Measurements from ENCODE around the gene PPP1R10.
"Not testable (repeated sequence)": the region's sequence is repeated elsewhere in the genome, so short reads cannot be mapped to it uniquely, and the experiment has no call there.

Gene PPP1R10

DNA sequence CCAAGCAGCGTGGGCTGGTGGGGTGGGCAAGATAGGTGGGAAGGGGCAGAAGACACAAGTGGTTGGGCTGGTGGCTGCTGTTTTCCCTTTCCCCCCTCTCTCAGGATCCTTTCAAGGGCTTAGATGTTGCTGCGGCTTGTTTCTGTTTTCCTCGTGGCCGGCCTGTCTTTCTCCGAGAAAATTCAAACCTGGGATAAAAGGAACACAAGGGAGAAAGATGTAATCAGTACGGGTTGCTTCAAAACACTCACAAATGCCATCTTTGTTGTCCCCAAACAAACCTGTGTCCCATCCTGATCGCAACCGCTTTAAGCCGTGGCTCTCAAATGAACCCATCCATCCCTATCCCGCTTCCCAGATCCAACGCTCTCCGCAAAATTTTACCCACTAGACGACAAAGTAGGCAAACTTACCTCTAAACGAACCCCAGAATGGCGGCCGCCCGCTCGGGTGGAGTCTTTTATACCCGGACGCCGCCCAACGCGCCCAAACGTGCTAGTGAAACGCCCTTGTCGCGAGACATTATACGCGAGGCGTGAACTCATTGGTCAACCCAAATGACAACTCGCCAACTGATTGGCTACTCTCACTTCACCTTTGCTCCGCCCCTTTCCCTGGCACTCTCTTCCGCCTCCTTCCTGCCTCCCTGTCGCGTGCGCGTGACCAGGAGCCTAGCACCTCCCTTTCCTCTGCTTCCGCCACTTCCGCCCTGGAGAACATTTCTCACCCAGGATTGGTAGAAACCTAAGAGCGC lies at the start of gene PPP1R10:
PPP1R10 (minus strand) TSS at position 433 of the 754 bp plus-strand sequence. CDS start 7,299 bp downstream, outside the sequence.
- DNase-seq, result peak; percentile 99

DNA sequence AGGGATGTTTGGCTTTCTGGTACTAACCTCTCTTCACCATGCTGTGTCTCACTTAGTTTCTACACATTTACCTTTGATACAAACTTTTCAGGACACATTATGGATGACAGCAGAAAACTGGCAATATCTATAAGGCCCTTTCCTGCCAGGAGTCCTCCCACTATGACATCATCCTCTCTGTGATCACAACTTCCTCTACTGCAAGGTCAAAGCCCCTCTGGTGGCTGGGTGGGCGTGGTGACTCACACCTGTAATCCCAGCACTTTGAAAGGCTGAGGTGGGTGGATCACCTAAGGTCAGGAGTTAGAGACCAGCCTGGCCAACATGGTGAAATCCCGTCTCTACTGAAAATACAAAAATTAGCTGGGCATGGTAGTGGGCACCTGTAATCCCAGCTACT lies 49.3 kb upstream of the PPP1R10 start:
- not testable (repeated sequence) for DNase-seq

DNA sequence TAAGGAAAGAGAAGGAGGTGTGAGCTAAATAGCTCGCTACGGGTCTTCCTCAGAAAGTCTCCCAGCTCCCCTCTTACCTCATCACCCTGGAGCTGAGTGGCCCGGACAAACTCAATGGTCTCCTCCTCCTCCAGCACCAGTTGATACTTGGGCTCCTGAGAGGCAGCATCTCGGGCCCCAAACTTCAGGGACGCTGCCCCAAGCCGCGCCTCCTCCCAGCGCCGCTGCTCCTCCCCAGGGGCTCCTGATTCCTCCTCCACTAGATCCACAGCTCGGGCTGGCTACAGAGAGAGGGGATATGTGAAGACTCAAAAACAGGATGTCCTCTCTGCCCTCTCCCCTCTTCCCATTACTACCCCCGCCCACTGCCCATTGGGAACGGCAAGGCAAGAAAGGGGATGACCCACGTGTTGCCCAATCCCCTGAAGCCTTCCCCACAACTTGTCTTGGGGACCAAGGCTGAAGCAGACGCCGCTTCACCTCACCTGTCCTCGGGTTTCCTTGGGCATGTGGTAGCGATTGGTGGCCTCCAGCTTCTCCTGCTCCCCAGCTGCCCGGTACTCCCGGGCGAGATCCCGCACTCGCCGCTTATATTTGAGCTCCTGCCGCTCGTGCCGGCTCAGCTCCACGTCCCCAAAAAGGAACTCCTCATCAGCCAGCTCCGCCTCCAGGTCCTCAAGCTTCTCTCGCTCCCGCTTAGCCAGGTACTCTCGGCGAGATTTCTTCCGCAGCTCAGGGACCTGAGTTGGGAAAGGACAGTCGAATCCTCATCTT lies 48.1 kb upstream of the PPP1R10 start:
- no peak for DNase-seq

DNA sequence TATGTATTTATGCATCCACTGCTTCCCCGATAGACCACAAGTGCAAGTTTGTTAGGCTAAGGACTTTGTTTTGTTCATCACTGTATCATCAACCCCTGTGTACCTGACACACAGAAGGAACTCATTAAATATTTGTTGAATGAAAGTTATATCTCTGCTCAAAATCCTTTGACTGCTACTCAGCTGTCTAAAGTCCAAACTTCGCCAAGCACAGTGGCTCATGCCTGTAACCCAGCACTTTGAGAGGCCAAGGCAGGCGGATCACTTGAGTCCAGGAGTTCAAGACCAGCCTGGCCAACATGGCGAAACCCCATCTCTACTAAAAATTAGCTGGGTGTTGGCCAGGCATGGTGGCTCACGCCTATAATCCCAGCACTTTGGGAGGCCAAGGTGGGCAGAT lies 40.9 kb upstream of the PPP1R10 start:
- DNase-seq, result not testable (repeated sequence)

DNA sequence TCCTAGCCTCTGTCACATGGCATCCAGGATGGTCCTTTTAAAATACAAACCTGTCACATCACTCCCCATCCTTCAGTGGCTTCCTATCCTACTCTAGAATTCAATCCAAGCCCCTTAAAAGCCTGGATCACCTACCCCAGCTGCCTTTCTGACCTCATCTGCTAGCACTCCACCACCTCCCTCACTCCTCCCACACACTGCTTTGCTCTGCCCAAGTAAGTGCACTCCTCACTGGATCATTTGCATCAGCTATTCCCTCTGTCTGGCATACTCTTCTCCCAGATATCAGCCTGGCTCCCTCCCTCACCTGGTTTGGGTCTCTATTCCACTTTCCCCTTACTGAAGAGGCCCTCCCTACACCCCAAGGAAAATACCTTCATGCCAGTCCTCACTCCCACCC lies 40.4 kb upstream of the PPP1R10 start:
- no peak for DNase-seq

DNA sequence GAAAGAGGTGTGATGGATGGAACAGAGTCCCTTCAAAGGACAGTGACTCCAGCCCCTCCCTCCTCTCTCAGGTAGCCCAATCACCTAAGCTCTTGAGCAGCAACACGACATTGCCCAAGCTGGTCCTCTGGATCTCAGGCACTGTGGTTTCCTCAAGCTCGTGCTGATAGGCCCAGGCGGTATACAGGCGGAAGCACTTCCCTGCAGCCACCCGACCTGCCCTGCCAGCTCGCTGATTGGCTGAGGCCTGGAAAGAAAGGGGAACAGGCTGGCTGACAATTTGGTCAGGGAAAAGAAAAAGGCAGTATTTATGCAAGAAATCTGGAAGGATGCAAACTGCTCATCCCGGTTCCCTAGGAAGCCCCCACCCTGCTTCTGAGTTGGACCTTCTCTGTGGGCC lies 39.5 kb upstream of the PPP1R10 start:
- no peak for DNase-seq

DNA sequence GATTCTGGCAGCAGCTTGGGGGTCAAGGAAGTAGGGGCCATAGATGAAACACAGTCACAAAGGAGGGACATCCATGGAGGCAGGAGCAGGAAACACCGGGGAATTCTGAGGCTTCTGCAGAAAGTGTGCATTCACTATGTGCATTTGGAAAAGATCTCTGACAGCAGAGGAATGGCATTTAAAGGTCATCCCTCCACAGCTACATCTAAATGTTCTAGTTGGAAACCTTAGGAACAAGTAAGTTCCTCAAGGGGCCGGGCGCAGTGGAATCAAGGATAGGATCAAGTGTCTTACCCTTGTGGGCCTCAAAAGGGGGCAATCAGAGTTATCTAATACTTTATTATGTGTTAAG lies 38.7 kb upstream of the PPP1R10 start:
- no peak for DNase-seq

DNA sequence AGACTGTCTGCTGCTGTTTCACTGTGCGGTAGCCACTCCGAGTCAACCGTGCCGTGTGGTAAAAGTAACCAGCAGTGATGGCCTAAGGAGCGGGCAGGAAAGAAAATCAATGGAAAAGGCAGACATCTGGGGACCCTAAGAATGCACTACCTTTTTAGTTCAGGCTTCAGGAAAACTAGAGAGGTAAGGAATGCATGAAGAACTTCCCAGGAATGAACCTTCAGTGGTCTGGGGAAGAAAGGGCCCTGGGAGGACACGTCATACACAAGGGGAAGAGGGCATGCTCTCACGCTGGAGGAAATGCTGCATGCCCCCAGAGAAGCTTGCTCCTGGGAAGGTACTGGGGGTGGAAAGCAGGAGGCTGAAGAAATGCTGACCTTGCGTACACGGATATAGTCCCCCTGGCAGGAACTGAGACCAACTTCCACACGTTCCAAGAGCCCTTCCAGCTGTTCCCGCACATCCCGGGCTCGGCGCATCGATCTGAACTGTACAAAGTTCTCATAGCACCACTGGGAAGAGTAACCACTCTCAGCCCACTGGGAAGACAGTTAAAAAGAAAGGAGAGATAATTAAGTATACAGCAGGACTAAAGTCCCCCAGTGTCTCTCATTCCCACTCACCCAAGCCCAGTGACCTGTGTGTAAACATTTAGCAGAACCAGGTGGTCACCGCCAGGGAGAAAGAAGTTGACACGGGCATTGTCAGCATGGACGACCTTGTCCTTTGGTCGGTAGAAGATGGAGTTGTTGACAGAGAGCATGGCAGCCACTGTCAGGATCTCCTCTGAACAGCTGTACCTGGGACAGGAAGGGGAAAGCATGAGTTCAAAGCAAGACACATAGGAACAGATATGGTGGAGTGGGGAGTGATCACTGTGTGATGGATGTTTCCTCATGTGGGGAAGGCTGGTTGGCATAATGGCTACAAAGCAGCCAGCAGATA lies 38.0 kb upstream of the PPP1R10 start:
- DNase-seq, result no peak

DNA sequence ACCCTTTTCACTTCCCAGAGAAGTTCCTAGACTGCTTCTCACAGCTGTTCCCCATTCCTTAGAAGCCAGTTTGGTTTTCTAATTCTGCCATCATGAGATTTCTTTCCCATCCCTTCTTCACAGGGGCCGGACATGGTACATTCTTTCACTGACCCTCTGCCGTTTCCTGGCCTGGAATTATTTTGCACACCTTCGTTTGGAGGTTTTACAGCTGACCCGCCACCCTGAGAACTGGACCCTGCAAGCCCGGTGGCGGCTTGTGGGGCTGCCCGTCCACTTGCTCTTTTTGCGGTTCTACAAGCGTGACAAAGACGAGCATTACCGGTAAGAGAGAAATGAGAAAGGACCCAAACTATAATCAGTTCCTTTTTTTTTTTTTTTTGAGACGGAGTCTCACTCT lies 34.1 kb upstream of the PPP1R10 start:
- DNase-seq, result no peak

DNA sequence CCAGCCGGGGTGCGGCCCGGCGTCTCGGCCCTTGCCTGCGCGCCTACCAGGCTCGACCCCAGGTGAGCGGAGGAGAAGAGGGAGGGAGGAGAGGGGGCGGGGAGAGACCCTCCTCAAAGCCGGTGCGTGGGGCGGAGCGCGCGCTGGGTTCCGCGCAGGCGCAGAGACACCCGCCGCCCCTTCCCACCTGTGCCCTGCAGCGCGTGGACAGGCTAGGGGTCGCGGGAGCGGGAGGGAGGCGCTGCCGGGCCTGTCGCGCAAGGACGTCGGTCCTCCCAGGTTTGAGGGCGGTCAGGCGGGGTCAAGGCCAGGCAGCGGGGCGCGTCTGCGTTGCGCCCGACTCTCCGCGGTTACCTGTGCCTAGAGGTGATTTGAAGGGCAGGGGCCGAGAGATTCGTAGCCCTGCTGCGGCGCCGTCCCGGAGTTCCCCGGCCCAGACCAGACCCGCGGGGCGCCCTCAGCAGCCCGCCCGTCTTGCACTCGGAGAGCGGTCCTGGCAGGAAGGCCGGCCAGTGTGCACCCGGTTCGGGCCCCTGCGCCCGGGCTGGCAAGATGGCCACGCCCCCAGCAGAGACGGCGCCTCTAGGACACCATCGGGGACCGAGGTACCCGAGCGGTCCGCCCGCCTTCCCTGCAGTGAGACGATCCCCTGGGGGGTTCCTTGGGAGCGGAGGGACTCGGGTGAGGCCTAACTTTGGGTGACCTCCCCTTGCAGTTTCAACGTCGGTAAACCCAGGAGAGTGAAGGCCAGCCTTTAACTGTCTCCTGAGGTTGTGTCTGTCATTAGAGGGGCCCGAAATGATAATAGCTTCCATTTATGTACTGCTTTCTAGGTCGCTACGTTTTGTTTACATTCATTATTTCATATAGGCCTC lies 30.4 kb upstream of the PPP1R10 start:
- DNase-seq, result no peak

DNA sequence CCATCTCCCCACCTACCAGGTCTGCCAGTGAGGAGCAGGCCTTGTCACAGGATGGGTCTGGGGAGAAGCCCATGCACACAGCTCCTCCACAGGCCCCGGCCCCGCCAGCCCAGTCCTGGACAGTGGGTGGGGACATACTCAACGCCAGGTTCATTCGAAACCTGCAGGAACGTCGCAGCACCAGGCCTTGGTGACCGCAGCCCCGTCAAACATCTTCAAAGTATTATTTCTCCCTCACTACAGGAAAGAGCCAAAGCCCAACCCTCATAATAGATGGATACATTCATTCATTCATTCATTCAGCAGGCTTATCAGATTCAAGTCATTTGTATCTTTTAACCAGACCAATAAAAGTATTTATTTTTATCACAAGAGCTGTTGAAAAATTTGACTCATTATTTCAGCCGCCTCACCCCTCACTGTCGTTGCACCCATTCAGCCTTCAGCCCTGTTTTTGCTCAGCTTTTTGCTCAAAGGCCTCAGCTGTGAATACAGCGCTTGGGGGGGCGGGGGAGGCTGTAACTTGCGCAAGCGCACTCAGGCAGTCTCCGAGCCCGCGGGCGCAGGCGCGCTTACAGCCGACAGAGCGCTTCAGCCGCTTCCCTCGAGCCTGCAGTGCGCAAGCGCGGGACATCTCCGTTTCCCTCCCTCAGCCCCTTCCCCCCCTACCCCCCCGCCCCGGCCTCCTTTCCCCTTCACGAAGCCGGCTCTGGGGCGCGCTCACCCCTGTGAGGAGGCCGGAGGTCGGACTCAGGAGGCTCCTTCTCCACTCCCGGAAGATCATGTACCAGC lies 29.6 kb upstream of the PPP1R10 start, which contains the start of gene C6orf136:
C6orf136 (plus strand) TSS at position 684 of the 792 bp plus-strand sequence; CDS start at position 783, 99 bp downstream.
- DNase-seq, result peak; percentile 51

DNA sequence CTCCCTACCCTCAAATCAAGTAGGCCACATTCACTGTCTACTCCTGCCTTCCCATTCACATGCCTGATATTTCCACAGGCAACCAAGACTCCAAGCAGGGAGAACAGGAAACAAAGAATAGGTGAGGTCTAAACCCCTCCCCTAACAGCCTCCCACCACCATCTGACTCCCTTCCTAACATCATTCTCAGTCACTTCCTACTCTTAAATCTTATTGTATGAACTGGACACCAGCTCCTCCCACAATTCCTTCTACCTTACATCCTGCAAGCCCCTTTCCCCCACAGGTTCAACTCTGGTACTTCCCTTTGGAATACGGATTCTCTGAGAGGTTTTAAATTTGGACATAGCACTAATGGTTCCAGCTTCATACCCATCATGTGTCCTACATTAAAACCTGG lies 28.9 kb upstream of the PPP1R10 start:
- no peak for DNase-seq

DNA sequence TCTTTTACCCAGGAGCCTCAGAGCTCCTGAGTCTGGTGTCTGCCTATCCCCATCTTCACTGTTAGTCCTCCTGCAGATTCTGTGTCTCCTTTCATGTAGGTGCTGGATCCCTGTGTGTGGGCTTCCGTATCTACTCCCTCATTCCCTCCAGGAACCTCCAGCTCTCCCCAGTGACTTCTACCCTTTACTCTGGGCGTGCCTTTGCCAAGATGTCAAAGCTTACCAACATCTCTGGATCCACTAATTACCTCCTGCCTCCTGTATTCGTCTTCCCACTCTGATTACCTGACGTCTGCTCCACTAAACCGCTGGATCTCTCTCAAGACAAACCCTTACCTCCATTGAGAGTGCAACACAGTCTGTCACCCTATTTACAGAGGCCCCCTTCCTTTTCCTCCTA lies 27.7 kb upstream of the PPP1R10 start:
- no peak for DNase-seq

DNA sequence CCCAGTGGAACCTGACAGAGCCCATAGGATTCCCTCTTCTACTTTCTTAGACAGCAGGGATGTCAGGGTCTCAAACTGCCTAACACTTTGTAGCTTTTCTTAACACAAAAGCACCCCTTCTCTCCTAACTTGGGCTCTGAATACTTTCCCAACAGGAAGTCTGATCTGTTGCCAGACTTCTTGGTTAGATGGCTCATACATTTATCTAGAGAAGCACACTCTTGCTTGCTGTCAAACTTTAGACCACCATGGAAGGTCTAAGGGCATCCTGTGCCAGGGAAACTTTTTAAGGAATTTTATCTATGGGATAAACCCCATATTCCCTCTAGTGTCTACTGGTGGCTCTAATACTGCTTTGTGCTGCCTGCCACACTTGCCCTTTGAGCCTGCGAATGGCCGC lies 26.6 kb upstream of the PPP1R10 start:
- no peak for DNase-seq

DNA sequence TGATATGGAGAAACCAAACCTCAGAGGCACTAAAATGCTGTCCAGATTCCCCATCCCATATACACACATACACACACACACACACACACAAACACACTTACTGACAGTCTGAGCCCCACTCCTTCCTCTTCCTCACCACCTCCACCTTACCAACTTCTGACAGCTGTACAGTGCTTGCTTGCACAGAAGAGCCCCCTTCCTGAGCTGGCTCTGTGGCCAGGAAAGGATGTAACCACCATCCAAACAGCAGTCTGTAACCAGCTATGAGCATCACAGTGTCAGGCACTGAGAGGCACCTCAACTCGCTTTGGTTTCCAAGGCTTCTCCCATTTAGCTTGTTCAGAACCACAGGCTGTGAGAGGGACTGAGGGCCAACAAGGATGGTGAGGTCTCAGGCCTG lies 24.0 kb upstream of the PPP1R10 start:
- DNase-seq, result no peak

DNA sequence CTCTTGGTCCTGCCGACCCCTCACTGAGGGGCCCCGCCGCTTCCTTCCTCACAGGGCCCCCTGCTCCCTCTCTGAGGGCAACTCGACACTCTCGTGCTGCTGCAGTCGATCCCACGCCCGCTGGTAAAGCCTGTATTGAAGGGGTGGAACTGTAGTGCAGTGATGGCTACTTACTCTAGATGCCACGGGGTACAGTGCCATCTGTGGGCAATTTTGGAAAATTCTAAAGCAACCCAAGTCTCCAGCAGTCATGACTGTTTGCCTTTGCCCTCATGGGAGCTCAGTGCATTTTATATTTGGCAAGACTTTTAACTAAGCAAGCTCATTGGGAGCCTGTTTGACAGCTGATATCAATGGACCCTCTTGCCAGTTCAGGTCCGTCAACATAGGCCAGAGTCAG lies 23.4 kb upstream of the PPP1R10 start:
- no peak for DNase-seq

DNA sequence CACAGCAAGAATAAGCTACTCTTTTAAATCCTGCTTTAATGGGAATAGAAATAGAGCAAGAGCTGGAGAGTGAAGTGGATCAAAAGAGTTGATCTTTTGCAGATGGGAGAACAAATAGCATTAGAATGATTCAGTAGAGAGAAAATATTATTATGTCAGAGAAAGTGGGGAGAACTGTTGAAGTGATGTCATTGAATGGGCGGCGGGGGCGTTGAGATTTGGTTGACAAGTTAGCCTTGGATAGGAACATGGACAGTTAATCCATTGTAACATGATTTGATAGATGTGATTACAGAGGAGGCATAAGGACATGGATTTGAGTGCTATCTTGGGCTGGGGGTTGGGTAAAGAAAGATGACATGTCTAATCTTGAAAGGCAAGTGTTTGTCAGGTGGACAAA lies 18.8 kb upstream of the PPP1R10 start:
- DNase-seq, result no peak

DNA sequence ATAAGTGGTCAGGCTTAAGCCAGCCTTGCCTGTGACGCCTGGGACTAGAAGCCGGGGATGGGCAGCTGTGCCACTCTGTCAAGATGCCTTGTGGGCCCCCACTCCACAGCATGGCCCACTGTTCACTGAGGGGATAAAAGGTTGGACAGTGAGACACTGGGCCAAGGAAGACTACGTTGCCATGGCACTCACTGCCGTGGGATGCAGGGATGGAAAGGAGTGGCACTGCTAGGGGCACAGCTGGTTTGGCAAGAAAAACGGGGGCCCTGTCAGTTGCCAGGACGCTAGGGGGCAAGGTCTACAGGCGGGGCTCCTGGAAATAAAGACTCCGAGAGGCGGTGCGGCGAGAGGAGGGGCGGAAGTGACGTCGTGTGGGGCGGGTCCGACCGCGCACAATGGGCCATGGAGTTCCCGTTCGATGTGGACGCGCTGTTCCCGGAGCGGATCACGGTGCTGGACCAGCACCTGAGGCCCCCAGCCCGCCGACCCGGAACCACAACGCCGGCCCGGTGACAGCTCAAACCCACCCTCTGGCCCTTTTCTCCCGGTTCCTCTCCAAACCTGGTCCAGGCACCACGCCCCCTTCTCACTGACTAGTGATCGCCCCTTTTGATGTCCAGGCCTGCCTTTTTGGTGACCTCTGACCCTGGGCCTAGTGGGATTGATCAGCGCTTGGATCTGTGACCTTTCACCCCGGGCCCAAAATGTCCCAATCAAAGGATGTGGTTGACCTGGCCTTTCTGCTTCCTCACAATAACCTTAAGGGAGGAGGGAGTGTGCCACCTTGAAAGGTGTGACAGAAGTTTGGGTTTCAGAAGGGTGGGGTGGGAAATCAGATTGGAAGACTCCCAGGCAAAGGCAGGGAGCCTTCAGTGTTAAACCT lies 9.7 kb upstream of the PPP1R10 start, which contains the start of gene ATAT1:
ATAT1 (plus strand) TSS at position 391 of the 883 bp plus-strand sequence.
- peak; percentile 57 for DNase-seq

DNA sequence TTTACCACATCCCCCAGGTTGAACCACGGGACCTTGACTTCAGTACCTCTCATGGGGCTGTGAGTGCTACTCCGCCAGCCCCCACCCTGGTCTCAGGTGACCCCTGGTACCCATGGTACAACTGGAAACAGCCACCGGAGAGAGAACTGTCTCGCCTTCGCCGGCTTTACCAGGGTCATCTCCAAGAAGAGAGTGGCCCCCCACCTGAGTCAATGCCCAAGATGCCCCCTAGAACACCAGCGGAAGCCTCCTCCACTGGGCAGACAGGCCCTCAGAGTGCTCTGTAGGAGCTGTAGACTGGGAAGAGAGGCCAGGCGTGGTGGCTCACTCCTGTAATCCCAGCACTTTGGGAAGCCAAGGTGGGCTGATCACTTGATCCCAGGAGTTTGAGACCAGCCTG lies 8.5 kb upstream of the PPP1R10 start:
- DNase-seq, result no peak

DNA sequence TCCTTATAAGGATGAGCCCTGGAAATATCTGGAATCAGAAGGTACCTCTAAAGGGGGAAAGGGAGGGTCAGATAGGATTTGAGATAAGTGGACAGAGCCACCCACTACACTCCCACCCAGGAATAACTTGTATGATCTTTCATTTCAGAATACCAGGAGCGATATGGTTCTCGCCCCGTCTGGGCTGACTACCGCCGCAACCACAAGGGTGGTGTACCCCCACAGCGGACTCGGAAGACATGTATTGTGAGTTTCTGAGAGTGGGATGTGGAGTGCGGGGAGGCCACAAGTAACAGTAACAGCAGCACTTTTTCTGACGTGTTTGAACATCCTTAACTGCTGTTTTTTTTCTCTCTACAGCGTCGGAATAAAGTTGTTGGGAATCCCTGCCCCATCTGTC lies 2.5 kb upstream of the PPP1R10 start:
- no peak for DNase-seq
